Keratinocyte (primary cell): Measurements from ENCODE around the gene NPPC.

ENCODE experiments used
- EZH2 ChIP-seq: IDR thresholded peaks from one replicate; pipeline ENCODE4 v1.6.1; 2012; ENCODE audit warnings: inconsistent platforms, mild to moderate bottlenecking, low read length, moderate library complexity
- TF ChIP-seq, protein P1 (sequence below), 3 experiments: IDR thresholded peaks in 1 of 3; conservative IDR thresholded peaks in 1 of 3; optimal IDR thresholded peaks in 1 of 3; 2 replicates in 2 of 3; 3 replicates in 1 of 3; pipeline versions ENCODE3 to v1.5.1; 2011; ENCODE audit warnings: low read length in 3 of 3, mild to moderate bottlenecking in 3 of 3, moderate library complexity in 2 of 3, control low read depth in 1 of 3, inconsistent platforms in 1 of 3; ENCODE audit not compliant: insufficient read depth in 2 of 3; ENCODE audit errors: extremely low read depth in 1 of 3

DNA sequence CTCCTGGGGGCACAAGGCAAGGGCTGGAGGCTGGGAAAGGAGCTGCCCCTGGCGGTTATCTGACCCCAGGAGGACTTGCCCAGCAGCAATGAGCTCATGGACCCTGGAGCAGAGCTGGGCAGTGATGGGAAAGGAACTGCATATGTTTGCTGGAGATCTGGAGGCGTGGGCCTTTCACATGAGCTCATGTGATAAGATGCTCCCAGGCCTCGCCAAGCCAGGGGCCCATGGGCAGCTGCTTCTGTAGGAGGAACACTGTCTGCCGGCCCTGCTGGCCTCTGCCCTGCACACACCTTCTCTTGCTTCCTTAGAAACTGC lies 9.0 kb upstream of the NPPC start:
- TF ChIP-seq, protein P1, sequence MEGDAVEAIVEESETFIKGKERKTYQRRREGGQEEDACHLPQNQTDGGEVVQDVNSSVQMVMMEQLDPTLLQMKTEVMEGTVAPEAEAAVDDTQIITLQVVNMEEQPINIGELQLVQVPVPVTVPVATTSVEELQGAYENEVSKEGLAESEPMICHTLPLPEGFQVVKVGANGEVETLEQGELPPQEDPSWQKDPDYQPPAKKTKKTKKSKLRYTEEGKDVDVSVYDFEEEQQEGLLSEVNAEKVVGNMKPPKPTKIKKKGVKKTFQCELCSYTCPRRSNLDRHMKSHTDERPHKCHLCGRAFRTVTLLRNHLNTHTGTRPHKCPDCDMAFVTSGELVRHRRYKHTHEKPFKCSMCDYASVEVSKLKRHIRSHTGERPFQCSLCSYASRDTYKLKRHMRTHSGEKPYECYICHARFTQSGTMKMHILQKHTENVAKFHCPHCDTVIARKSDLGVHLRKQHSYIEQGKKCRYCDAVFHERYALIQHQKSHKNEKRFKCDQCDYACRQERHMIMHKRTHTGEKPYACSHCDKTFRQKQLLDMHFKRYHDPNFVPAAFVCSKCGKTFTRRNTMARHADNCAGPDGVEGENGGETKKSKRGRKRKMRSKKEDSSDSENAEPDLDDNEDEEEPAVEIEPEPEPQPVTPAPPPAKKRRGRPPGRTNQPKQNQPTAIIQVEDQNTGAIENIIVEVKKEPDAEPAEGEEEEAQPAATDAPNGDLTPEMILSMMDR (optimal IDR thresholded peaks at IDR 0.05 in 1 of 3, IDR thresholded peaks at IDR 0.05 in 1 of 3, conservative IDR thresholded peaks at IDR 0.05 in 1 of 3; ENCODE audit: extremely low read depth in 1 of 3, insufficient read depth in 2 of 3, low read length in 3 of 3), result no peak
- TF ChIP-seq EZH2, result no peak
